ENCODE data around the gene WDR7.

DNA sequence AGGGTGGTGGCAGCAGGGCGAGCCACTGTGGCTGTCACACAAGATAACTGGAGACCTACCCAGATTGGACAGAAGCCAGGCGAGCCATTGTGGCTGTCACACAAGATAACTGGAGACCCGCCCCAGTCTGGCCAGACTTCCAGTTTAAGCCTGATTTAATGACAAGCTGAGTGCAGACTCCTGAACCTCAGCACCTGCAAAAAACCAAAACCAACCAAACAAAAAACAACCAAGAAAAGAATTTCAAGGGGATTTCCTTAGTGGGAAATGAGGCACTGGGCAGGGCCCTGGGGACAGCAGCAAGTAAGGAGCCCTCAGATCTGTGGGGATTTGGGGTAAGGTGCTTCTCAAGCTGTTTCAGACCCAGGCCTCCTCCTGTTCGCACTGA lies 400.5 kb downstream of the WDR7 start:
- TF ChIP-seq, protein P1, sequence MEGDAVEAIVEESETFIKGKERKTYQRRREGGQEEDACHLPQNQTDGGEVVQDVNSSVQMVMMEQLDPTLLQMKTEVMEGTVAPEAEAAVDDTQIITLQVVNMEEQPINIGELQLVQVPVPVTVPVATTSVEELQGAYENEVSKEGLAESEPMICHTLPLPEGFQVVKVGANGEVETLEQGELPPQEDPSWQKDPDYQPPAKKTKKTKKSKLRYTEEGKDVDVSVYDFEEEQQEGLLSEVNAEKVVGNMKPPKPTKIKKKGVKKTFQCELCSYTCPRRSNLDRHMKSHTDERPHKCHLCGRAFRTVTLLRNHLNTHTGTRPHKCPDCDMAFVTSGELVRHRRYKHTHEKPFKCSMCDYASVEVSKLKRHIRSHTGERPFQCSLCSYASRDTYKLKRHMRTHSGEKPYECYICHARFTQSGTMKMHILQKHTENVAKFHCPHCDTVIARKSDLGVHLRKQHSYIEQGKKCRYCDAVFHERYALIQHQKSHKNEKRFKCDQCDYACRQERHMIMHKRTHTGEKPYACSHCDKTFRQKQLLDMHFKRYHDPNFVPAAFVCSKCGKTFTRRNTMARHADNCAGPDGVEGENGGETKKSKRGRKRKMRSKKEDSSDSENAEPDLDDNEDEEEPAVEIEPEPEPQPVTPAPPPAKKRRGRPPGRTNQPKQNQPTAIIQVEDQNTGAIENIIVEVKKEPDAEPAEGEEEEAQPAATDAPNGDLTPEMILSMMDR (IDR thresholded peaks at IDR 0.05), result no peak
- TF ChIP-seq POLR2AphosphoS5 (IDR thresholded peaks at IDR 0.05) (no peak), POLR2A (IDR thresholded peaks at IDR 0.05) (no peak)
